Left cardiac atrium (tissue), 4 donors: Measurements from ENCODE around the gene PAX6. TPM values are rescaled to one million over a fixed set of nuclear protein-coding genes. Genes with fewer than 3 reads are reported as not detected.

Experiments
- ATAC-seq, 2 donors: fragments of 200-7000 bp; cut with Tn5 transposase; one replicate each; pipeline ENCODE4 v1.9.1; 2020; ENCODE audit warnings: mild to moderate bottlenecking in 2 of 2, moderate library complexity in 2 of 2
- DNase-seq: peaks from one replicate; pipeline ENCODE4 v3.0.0-alpha.2; 2020
- intact Hi-C, 2 donors: fragments of 100-400 bp; cut with DNase I; formaldehyde crosslinking; loops; one replicate each; pipeline versions ENCODE4 v1.14.1 to v1.15.1; 2022 to 2023
- total RNA-seq, 2 donors: library from RNA; stranded (reverse); fragmentation: NEBNext Ultra II Directional; extraction: Animal tissue kit (Norgen Biotek cat#: 25700); gene quantifications; one replicate each; pipeline ENCODE4 v1.2.1, GENCODE V29; 2021
- donor health status: DM: no; HTN: yes; CAD: no.
- donor health status: DM: no; HTN: yes; CAD: no; lungs with severe emphysema.
- donor health status: DM: yes; HTN: yes; CAD: no.
- donor health status: Dilated cardiomyopathy.

PAX6 gene
- total RNA-seq, 2 donors from 2014 or later = not detected

DNA sequence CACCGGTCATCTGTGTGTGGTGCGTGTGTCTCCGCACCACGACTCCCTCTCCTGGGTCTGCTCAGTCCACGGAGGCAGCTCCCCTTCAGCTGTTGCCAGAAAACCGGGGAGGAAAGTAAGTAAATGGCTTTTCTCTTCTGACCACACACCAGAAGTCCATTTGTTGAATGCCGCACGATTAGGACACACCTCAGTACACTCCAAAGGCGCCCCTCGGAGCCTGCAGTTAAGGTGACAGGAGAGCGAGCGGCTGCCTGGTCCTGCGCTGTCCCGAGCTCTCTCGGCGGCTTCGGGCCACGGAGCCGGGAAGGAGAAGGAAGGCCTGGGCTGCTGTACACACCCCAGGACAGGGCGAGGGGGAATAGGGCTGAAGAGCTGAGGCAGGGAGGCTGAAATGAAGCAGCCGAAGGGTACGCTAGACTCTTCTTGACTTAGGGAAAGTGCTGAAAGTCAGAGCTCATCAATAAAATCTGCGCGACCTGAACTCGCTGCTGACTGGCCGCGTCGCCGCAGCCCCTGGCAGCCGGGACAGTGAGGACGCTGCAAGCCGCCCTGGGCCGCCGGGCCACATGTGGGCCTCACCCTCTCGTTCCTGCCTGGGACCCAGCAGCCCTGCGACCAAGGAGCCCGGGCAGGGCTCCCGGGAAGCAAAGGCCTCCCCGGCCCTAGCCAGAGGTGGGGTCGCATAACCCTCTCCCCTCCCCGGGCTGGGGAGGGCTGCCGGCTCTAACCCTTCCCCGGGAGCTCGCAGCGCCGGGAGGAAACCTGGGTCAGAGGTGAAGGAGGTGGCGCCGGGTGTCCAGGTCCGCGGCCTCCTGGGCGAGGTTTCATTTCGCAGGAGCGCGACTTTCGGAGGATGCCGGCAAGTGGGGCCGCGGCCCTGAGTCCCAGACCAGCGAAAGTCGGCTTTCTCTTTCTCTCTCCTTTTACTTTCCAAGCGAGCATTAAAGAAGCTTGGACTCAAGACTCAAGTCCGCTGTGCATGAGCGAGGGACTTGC lies 1.6 kb upstream of the PAX6 start:
- intact Hi-C loops = no loop called here
- ATAC-seq = peak in 1 of 2 donors; percentile 25
- no peak for DNase-seq

DNA sequence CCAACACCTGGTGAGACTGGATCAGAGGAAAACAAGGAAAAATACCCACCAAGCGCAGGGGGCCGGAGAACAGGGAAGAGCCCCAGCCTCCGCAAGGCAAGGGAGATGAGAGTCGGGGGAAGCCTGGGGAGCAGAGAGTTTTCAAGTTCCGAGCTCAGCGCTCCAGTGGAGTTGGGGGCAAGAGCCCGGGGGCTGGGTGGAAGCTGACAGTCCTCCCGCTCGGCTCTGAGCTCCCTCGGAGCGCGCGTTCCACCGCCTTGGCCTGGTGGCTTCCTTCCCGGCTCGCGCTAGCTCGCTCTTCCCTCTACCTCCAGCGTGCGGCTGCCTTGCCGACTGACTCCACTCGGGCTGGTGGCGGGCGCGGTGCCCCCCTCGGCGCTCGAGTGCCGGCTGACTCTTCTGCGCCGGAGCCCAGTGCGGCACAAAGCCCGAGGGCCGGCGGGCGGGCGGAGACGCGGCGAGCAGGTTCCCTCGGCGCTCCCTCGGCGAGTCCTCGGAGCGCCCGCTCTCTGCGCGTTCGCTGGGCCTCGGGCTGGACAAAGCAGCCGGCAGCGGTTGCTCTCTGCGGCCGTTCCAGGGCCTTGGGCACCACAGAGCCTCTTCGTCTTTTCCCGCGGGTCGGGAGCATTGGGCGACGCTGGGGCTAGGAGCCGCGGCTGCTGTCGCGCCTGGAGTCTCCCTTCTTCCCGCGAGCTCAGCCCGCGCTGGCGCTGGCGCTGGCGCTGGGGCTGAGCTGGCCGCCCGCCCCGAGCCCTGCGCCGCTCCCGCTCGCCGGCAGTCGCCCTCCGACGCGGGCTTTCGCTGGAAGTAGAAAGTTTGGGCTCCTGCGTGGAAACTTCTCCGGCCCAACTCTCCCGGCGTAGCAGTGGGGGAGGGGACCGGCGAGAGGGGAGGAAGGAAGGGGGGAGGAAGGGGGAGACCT lies 1.0 kb downstream of the PAX6 start:
- DNase-seq = no peak
- intact Hi-C loops = no loop called here
- ATAC-seq = peak; percentile 24 to 59

GRCh38 chr11:31809541-31809856 lies 1.6 kb downstream of the PAX6 start:
- ATAC-seq (no peak), DNase-seq (no peak)
- intact Hi-C loops = no loop called here

DNA sequence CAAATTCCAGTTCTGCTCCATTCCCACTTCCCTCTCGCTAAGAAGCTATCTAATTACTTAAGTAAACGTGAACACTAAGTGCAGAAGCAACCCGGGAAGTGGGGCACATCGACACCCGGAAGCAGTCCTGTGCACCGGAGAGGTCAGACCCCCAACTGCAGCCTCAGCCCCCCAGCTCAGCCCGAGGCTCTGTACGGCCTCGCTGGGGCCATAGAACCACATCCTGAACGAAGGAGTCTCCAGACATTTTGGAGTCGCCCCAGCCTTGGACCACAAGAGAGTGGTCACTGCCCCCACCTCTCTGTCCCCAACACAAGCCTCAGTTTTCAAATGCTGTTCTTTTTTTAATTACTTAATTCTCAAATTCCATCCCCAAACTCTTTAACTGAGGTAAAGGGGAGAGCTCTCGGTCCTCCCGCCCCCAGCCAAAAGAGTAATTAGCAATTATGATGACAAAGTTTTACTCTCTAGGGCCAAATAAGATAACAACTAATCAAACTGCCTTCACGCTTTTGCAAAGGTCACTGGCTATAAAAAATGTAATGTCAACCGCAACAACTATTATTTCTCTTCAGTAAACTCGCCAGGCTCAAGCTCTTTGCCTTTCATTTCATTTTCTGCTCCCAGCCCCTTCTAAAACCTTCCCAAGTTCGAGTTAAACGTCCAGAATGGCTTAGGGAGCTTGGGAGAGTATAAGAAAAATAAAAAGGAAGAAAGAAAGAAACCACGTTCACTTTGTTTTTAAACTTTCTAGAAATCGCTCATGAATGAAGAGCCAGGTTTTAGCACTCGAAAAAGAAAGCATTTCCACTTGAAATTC lies 2.2 kb downstream of the PAX6 start:
- DNase-seq (no peak), ATAC-seq (no peak)

GRCh38 chr11:31807799-31808667 lies 3.1 kb downstream of the PAX6 start:
- DNase-seq = no peak
- intact Hi-C loops = no loop called here
- ATAC-seq = no peak

More for the DNA sequence above, 2.2 kb downstream of the PAX6 start:
- intact Hi-C loops = no loop called here

GRCh38 chr11:31806928-31807798 lies 4.0 kb downstream of the PAX6 start:
- ATAC-seq (no peak), DNase-seq (no peak)
- intact Hi-C loops = no loop called here

DNA sequence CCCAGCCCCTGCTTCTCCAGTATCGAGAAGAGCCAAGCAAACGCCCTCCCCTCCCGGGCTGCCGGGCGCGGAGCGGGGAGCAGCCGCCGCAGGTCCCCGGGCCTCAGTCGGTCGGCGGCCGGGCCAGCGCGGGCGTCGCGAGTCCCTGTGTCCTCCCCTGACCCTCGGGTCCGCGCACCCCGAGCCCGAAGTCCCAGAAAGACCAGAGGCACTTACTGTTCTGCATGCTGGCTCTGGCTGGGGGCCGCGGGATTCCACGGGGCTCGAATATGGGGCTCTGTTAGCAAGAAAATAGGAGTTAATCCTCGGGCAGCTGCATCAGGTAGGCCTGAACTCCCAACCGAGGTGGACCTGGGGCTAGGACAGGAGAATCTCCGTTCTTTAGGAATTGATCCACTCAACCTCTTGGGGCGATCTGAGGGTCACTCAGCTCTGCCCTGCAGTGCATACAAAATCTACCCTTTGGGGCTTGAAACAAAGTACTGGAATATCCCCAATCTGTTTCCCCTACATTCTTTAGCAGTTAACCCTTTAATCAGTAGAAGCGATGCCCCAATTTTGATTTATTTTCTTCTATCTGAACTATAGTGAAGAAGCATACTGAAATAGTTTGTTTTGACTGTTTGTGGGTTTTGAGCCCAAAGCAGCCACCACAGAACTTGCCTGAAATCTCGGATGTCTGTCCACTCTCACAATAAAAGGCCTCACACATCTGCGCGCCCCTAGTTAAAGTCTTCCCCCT lies 4.8 kb downstream of the PAX6 start:
- no peak for ATAC-seq
- intact Hi-C loops = no loop called here
- DNase-seq = no peak

- ATAC-seq = no peak
- intact Hi-C loops = no loop called here
- no peak for DNase-seq
Measured at GRCh38 chr11:31805629-31806185, 5.4 kb downstream of the PAX6 start.

DNA sequence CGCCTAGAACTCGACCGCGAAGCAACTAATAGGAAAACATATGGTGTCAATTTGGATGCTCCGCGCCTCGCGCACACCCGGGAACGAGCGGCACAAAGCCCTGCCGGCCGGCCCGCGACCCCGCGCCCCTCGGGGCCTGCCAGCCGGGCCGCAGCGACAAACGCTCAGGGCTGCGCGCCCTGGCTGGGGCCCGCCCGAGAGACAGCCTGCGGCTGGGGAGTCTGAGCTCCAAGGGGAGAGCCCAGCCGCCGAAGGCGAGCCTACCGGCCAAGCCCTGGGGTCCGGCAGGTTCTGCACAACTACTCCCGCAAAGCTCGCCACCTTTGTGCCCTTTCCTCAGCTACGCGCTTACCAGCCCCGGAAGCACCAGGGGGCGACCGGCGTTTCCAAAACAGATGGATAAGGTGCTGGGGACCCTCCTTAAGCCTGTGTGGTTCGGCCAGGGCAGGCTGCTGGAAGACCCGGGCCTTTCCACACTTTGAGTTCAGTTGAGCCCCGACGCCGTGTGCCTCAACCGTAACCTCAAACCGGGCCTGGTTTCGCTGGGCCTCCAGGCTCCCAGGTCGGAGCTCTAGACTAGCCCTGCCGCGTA lies 6.0 kb downstream of the PAX6 start:
- intact Hi-C loops = no loop called here
- no peak for ATAC-seq

GRCh38 chr11:31804312-31805036 lies 6.6 kb downstream of the PAX6 start:
- ATAC-seq = no peak
- intact Hi-C loops = no loop called here
- no peak for DNase-seq

More for the DNA sequence above, 6.0 kb downstream of the PAX6 start:
- DNase-seq = no peak

DNA sequence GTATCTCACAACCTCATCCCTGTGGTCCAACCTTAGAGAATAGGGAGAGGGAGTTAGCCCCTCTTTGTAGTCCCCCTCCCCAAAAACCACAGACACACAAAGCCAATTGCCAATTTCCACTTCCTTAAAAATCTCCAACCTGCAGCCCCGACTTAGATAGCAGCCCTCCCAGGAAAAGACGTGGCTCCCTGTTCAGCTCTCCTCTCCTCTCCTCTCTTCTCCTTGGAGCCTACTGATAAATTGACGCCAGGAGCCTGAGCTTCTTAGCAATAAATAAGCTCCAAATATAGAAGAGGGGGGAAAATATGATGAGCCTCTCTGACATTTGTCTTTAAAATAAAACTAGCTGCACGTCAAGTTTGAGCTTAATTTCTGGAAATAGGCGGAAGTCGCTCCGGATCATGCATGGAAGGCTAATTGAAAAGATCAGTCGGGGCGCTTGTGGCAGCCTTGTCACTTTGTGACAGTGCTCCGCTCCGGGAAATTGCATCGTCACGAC lies 7.3 kb downstream of the PAX6 start:
- ATAC-seq (no peak), DNase-seq (no peak)
- intact Hi-C loops = no loop called here

DNA sequence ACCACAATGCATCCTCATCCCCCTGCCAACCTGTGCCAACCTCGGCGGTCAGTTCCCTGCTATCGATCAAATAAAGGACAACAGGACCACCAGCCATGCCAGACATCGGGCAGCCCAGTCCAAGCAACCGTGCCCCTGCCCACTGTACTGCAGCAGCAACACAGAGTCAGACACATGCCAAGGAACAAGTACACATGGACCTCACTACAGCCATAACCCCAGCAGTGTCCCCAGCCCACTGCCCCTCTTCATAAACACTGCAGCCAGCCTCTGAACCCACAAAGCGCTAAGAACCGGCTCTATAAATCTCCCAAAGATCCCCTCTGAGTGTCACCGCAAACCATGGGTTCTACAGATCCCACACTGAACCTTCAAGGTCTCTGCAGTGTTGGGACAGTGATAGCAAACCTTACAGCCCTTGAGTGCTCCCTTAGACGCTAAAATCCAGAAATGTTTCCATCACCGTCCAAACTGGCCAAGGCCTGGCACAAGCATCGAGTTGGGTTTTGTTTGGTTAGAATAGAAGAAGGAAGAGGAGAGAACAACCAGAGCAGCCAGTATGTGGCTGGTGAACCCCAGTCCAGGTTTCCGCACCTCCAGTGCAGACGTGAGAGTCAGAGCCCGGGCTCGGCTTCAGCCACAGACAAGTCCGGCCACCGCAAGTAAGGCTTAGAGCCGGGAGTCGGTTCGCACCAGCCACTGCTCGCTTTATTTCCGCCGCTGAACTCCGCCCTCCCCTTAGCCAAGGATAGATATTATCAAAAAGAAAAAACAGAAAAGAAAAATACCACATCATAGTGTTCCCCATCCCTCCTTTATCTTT lies 7.9 kb downstream of the PAX6 start:
- no peak for DNase-seq

GRCh38 chr11:31802609-31802989 lies 8.5 kb downstream of the PAX6 start:
- intact Hi-C loops = no loop called here
- DNase-seq (no peak), ATAC-seq (no peak)

More for the DNA sequence above, 7.9 kb downstream of the PAX6 start:
- intact Hi-C loops = no loop called here
- ATAC-seq = no peak

DNA sequence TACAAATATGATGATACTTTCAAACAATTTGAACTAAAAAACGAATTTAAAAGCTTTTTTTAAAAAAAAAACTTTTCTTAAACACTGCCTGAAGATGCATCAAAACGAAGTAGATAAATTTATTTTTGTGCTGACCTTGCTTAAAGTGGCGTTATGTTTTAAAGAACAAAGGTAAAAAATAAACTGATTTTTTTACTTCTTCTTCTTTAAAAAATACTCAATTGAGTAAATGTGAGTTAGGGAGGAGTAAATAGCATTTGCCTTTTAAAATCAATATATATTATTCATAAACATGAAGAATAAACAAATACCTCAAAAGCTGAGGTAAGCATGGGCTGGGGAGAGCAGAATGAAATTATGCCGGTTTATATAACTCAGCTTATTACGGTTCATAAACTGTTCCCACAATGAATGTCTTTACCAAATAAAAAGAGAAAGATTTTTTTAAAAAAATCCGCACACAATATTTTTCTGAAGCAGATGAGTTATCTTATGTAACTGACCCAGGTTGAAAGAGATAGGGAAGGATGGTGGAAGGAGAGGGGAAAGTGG lies 9.0 kb downstream of the PAX6 start:
- ATAC-seq (no peak), DNase-seq (no peak)
- intact Hi-C loops = no loop called here
